Hepatocyte (in vitro differentiated cells): ENCODE measurements around the gene SGPL1.

Source experiments
- CTCF ChIP-seq: fragments of 200-600 bp; sonication (generic); IDR thresholded peaks from 2 replicates; pipeline ENCODE4 v1.5.1; 2016; ENCODE audit warnings: antibody characterized with exemption, mild to moderate bottlenecking; ENCODE audit not compliant: poor library complexity
- EZH2 ChIP-seq: fragments of 200-600 bp; sonication (generic); IDR thresholded peaks from 2 replicates; pipeline ENCODE4 v1.6.1; 2016; ENCODE audit warnings: antibody characterized with exemption, mild to moderate bottlenecking, borderline replicate concordance
- EZH2phosphoT487 ChIP-seq: fragments of 200-600 bp; sonication (generic); IDR thresholded peaks from one replicate; pipeline ENCODE4 v1.6.1; 2018; ENCODE audit warnings: antibody characterized with exemption, mild to moderate bottlenecking, low read depth, moderate library complexity; ENCODE audit not compliant: unreplicated experiment, severe bottlenecking

- TF ChIP-seq EZH2: no peak
- no peak for TF ChIP-seq CTCF
- no peak for TF ChIP-seq EZH2phosphoT487
Measured at GRCh38 chr10:70891627-70892026, 75.9 kb downstream of the SGPL1 start.
